Astrocyte (in vitro differentiated cells and primary cell): ENCODE results near the gene NOTCH4. TPM values are rescaled to one million over a fixed set of nuclear protein-coding genes. Genes with fewer than 3 reads are reported as not detected.

Source experiments
- DNase-seq: peaks from one replicate; pipeline ENCODE4 v3.0.0-alpha.2; 2010; ENCODE audit warnings: low read depth
- FAIRE-seq: peaks from 2 replicates; lab custom pipeline; 2011; peaks lifted over from hg19 to GRCh38; lab: Jason Lieb, UNC
- H2AFZ ChIP-seq: 2 replicates; pipeline ENCODE4 v1.6.0; 2012; ENCODE audit warnings: low read depth, low read length, inconsistent platforms
- H3K27ac ChIP-seq: 2 replicates; pipeline ENCODE4 v1.5.1; 2011; ENCODE audit warnings: low read depth, low read length, inconsistent platforms
- H3K27me3 ChIP-seq: 2 replicates; pipeline ENCODE4 v1.6.0; 2011; ENCODE audit warnings: low read length, inconsistent platforms; ENCODE audit not compliant: insufficient read depth
- H3K36me3 ChIP-seq: 2 replicates; pipeline ENCODE4 v1.5.1; 2011; ENCODE audit warnings: low read length, inconsistent platforms; ENCODE audit not compliant: insufficient read depth
- H3K4me1 ChIP-seq: 2 replicates; pipeline ENCODE4 v1.5.1; 2011; ENCODE audit warnings: low read length, inconsistent platforms; ENCODE audit not compliant: insufficient read depth
- H3K4me2 ChIP-seq: 2 replicates; pipeline ENCODE4 v1.6.0; 2012; ENCODE audit warnings: low read length, inconsistent platforms
- H3K4me3 ChIP-seq: 2 replicates; pipeline ENCODE4 v1.5.1; 2011; ENCODE audit warnings: low read depth, mild to moderate bottlenecking, low read length, inconsistent platforms; ENCODE audit not compliant: insufficient read depth
- H3K79me2 ChIP-seq: 2 replicates; pipeline ENCODE4 v1.6.0; 2012; ENCODE audit warnings: mild to moderate bottlenecking, low read length, inconsistent platforms; ENCODE audit not compliant: insufficient read depth
- H3K9ac ChIP-seq: 2 replicates; pipeline ENCODE4 v1.6.0; 2012; ENCODE audit warnings: mild to moderate bottlenecking, low read length, inconsistent platforms
- H3K9me3 ChIP-seq: 2 replicates; pipeline ENCODE4 v1.5.1; 2012; ENCODE audit warnings: low read depth, mild to moderate bottlenecking, low read length, inconsistent platforms; ENCODE audit not compliant: insufficient read depth
- H4K20me1 ChIP-seq: 2 replicates; pipeline ENCODE4 v1.6.0; 2012; ENCODE audit warnings: low read length, inconsistent platforms; ENCODE audit not compliant: insufficient read depth
- H3K27ac Mint-ChIP-seq: one replicate; pipeline ENCODE4 v1.8.0; 2021; ENCODE audit warnings: mild to moderate bottlenecking, mixed read lengths; ENCODE audit not compliant: unreplicated experiment
- H3K27me3 Mint-ChIP-seq: one replicate; pipeline ENCODE4 v1.8.0; 2021; ENCODE audit warnings: low read depth, mixed read lengths; ENCODE audit not compliant: unreplicated experiment
- H3K36me3 Mint-ChIP-seq: one replicate; pipeline ENCODE4 v1.8.0; 2021; ENCODE audit warnings: low read depth, mixed read lengths; ENCODE audit not compliant: unreplicated experiment
- H3K4me1 Mint-ChIP-seq: one replicate; pipeline ENCODE4 v1.8.0; 2021; ENCODE audit warnings: low read depth, mixed read lengths; ENCODE audit not compliant: unreplicated experiment
- H3K4me3 Mint-ChIP-seq: one replicate; pipeline ENCODE4 v1.8.0; 2021; ENCODE audit warnings: mild to moderate bottlenecking, moderate library complexity, mixed read lengths; ENCODE audit not compliant: unreplicated experiment
- H3K9me3 Mint-ChIP-seq: one replicate; pipeline ENCODE4 v1.8.0; 2021; ENCODE audit warnings: mild to moderate bottlenecking, mixed read lengths; ENCODE audit not compliant: unreplicated experiment
- CTCF ChIP-seq: IDR thresholded peaks from 2 replicates; pipeline ENCODE4 v1.5.1; 2011; ENCODE audit warnings: low read depth, mild to moderate bottlenecking, inconsistent platforms, low read length, moderate library complexity; ENCODE audit not compliant: insufficient read depth
- EZH2 ChIP-seq: IDR thresholded peaks from 2 replicates; pipeline ENCODE4 v1.6.1; 2012; ENCODE audit warnings: mild to moderate bottlenecking, low read length, inconsistent platforms; ENCODE audit not compliant: insufficient read depth
- total RNA-seq: library from RNA; stranded (reverse); gene quantifications from 2 replicates; pipeline ENCODE4 v1.2.1, GENCODE V29; 2021

NOTCH4 gene
- total RNA-seq, 1 donor from 2014 or later: 0.57 TPM

DNA sequence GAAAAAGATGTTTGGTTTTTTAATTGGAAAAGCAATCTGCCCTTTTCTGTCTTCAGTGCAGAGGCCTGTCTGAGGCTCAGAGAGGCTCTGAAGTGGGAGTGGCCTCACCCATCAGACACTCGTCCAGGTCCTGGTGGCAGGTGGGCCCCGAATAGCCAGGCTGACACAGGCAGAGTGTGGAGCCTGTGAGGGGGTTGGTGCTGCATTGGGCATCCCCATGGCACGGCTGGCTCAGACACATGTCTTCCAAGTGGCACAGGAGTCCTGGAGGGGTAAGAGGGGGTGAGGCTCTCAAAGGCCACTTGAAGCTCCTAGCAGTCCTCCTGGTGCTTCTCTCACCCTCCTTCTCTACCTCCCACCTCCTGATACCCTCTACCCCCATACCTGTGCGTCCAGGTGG is 3.8 kb downstream of the NOTCH4 start:
- peaks cover 3% of the 10 kb centered on the region for H3K27me3 ChIP-seq
- peaks cover 35% of the 10 kb centered on the region for H3K27me3 Mint-ChIP-seq

GRCh38 chr6:32218167-32218566 is 5.7 kb downstream of the NOTCH4 start:
- no peak overlapping the region for H3K4me3 Mint-ChIP-seq
- H2AFZ ChIP-seq: no peak overlapping the region
- no peaks in the 10 kb centered on the region for H3K36me3 ChIP-seq
- H3K4me3 ChIP-seq: no peak overlapping the region
- no peaks in the 10 kb centered on the region for H3K4me1 ChIP-seq
- peaks cover 40% of the 10 kb centered on the region for H3K27me3 Mint-ChIP-seq
- H3K9me3 ChIP-seq: no peaks in the 10 kb centered on the region
- FAIRE-seq: no peak
- TF ChIP-seq EZH2 (no peak), CTCF (no peak)
- no peak overlapping the region for H3K27ac ChIP-seq
- H3K4me2 ChIP-seq: no peak overlapping the region
- no peaks in the 10 kb centered on the region for H3K9me3 Mint-ChIP-seq
- no peaks in the 10 kb centered on the region for H3K4me1 Mint-ChIP-seq
- peaks cover 1% of the 10 kb centered on the region for H3K36me3 Mint-ChIP-seq
- peaks cover 3% of the 10 kb centered on the region for H3K27me3 ChIP-seq
- no peak overlapping the region for H3K27ac Mint-ChIP-seq
- DNase-seq: no peak
- H3K9ac ChIP-seq: no peak overlapping the region
- H4K20me1 ChIP-seq: no peaks in the 10 kb centered on the region
- no peaks in the 10 kb centered on the region for H3K79me2 ChIP-seq

More for the DNA sequence above, 3.8 kb downstream of the NOTCH4 start:
- Histone ChIP-seq H3K27ac (no peak overlapping the region), H3K9me3 (no peaks in the 10 kb centered on the region), H3K9ac (no peak overlapping the region), H3K4me3 (no peak overlapping the region), H2AFZ (no peak overlapping the region), H3K79me2 (no peaks in the 10 kb centered on the region), H4K20me1 (no peaks in the 10 kb centered on the region), H3K36me3 (no peaks in the 10 kb centered on the region), H3K4me2 (no peak overlapping the region), H3K4me1 (no peaks in the 10 kb centered on the region)
- peaks cover 1% of the 10 kb centered on the region for H3K36me3 Mint-ChIP-seq
- DNase-seq (no peak), FAIRE-seq (no peak)
- no peak overlapping the region for H3K27ac Mint-ChIP-seq
- no peak overlapping the region for H3K4me3 Mint-ChIP-seq
- no peak for TF ChIP-seq EZH2
- TF ChIP-seq CTCF: no peak
- H3K9me3 Mint-ChIP-seq: no peaks in the 10 kb centered on the region
- peaks cover 1% of the 10 kb centered on the region for H3K4me1 Mint-ChIP-seq

DNA sequence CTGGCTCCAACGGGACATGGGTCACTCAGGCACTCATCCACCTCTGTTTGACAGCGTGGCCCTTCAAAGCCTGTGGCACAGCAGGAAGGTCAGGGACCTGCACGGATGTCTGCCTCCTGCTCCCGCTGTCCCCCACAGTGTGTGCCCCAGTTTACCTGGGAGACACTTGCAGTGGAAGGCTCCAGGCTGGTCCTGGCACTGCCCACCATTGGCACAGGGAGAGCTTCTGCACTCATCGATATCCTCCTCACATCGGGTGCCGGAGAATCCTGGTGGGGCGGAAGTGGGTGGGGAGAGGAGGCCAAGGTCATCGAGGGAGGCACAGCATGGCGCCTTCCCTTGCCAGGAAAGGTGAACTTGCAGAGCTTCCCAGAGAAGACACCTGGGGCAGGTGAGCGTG is 6.9 kb downstream of the NOTCH4 start:
- no peak overlapping the region for H2AFZ ChIP-seq
- peaks cover 3% of the 10 kb centered on the region for H3K27me3 ChIP-seq
- no peak for DNase-seq
- H4K20me1 ChIP-seq: no peaks in the 10 kb centered on the region
- Mint-ChIP-seq H3K4me3 (no peak overlapping the region), H3K27ac (no peak overlapping the region), H3K27me3 (peaks cover 45% of the 10 kb centered on the region), H3K36me3 (peaks cover 1% of the 10 kb centered on the region), H3K9me3 (no peaks in the 10 kb centered on the region), H3K4me1 (no peaks in the 10 kb centered on the region)
- H3K79me2 ChIP-seq: no peaks in the 10 kb centered on the region
- no peaks in the 10 kb centered on the region for H3K4me1 ChIP-seq
- H3K4me2 ChIP-seq: no peak overlapping the region
- TF ChIP-seq CTCF (no peak), EZH2 (no peak)
- no peak overlapping the region for H3K9ac ChIP-seq
- no peak overlapping the region for H3K4me3 ChIP-seq
- no peaks in the 10 kb centered on the region for H3K36me3 ChIP-seq
- no peak overlapping the region for H3K27ac ChIP-seq
- no peak for FAIRE-seq
- H3K9me3 ChIP-seq: no peaks in the 10 kb centered on the region
